GM12875 (cell line): ENCODE measurements around the gene GAL.

Experiments used
- H3K4me3 ChIP-seq: one replicate; pipeline ENCODE4 v1.5.1; 2011; ENCODE audit warnings: low read depth, low read length, control low read depth
- TF ChIP-seq, protein P1 (sequence below): IDR thresholded peaks from 2 replicates; pipeline ENCODE4 v1.5.1; 2011; ENCODE audit warnings: low read depth, mild to moderate bottlenecking, control low read depth, inconsistent platforms, low read length, moderate library complexity, borderline replicate concordance; ENCODE audit not compliant: insufficient read depth

The GAL gene

DNA sequence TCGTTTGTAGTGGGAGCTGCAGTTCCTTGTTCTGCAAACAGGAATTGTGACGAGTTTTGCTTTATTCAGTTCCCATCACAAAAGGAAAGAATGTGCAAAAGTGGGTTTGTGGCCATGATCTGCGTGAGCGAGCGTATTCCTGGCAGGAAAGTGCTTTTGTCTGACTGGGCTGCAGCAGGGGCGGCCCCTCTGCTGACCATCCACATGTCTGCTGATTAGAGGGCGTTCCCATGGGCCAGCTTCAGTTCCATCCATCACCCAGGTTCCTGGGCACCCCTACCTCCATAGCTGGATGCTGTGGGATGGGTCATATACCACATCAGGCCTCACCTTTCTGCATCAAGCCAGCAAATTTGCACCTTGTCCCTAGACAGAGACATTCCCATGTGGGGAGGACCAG lies 28.9 kb upstream of the GAL start:
- no peak overlapping the region for H3K4me3 ChIP-seq
- TF ChIP-seq, protein P1, sequence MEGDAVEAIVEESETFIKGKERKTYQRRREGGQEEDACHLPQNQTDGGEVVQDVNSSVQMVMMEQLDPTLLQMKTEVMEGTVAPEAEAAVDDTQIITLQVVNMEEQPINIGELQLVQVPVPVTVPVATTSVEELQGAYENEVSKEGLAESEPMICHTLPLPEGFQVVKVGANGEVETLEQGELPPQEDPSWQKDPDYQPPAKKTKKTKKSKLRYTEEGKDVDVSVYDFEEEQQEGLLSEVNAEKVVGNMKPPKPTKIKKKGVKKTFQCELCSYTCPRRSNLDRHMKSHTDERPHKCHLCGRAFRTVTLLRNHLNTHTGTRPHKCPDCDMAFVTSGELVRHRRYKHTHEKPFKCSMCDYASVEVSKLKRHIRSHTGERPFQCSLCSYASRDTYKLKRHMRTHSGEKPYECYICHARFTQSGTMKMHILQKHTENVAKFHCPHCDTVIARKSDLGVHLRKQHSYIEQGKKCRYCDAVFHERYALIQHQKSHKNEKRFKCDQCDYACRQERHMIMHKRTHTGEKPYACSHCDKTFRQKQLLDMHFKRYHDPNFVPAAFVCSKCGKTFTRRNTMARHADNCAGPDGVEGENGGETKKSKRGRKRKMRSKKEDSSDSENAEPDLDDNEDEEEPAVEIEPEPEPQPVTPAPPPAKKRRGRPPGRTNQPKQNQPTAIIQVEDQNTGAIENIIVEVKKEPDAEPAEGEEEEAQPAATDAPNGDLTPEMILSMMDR = no peak

DNA sequence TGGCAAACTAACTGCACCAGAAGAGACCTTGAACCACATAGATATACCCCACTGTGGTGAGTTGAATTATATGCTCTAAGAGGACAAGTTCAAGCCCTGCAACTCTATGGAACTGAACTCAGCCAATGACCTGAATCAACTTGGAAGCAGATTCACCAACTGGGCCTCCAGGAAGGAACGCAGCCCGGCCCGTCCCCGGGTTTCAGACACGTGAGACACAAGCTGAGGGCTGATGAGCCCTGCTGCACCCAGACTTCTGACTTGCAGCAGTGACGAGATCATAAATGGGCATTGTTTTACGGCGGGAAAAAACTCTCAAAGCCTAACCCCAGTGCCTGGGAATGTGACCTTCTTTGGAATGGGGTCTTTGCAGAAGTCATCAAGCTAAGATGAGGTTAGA lies 28.5 kb upstream of the GAL start:
- TF ChIP-seq, protein P1 = no peak
- no peak overlapping the region for H3K4me3 ChIP-seq

DNA sequence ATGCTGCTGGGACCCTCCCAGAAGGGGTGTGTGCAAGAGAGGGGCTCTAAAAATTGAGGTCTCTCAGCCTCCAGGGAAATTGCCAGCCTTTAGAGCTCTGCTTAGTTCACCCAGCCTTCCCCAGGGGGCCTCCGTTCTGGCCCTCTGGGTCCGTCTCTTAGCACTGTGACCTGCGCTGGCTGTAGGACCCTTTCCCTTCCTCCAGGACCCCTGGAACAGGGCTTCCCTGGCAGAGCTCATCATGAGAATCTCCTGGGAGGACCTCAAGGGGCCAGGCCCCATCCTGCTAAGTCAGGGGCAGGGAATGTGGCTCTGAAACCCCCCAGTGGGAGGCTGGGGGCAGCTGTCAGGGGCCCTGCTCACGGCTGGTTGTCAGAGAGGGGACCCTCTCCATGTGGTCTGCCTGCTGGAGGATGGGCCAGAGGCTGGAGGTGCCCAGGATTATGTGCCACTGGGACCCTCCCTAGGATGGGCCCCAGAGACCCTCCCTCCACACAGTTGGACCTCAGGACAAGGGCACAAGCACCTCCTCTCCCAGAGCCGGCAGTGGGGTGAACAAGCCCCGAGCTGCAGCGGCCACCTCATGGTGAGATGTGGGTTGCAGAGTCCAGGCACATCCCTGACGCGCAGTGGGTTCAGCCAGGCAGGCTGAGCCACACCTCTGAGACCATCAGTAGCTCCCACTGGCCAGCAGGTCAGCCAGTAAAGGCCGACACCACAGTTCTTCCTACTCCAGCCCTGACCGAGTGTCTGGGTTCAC lies 27.1 kb upstream of the GAL start:
- TF ChIP-seq, protein P1 = no peak
- no peak overlapping the region for H3K4me3 ChIP-seq

DNA sequence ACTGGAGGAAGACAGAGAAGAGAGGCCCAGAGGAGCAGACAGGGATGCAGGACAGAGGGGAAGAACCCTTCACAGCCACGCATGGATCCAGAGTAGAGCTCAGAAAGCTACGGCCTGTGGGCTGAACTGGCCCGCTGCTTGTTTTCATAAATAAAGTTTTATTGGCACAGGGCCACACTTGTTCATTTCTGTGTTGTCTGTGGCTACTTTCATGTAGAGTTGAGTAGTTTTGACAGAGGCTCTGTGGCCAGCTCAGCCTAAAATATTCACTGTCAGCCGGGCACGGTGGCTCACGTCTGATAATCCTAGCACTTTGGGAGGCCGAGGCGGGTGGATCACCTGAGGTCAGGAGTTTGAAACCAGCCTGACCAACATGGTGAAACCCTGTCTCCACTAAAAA lies 26.2 kb upstream of the GAL start:
- TF ChIP-seq, protein P1 = no peak
- H3K4me3 ChIP-seq = no peak overlapping the region

DNA sequence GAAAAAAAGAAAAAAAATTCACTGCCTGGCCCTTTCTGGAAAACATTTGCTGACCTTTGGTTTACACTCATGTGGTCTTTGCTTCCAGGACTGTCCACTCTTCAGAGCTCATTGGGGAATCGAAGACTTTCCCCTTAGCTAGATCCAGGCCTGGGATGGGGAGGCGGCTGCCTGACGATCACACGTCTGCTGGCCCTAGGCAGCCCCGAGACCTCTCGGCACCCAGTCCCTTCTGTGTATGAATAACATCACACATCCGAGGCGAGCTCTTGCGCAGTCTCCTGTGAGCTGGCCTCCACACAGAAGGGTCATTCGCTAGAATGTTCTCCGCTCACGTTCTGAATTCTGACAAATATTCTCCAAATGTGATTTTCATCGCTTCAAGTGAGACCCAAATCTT lies 25.7 kb upstream of the GAL start:
- H3K4me3 ChIP-seq = no peak overlapping the region
- TF ChIP-seq, protein P1 = no peak

DNA sequence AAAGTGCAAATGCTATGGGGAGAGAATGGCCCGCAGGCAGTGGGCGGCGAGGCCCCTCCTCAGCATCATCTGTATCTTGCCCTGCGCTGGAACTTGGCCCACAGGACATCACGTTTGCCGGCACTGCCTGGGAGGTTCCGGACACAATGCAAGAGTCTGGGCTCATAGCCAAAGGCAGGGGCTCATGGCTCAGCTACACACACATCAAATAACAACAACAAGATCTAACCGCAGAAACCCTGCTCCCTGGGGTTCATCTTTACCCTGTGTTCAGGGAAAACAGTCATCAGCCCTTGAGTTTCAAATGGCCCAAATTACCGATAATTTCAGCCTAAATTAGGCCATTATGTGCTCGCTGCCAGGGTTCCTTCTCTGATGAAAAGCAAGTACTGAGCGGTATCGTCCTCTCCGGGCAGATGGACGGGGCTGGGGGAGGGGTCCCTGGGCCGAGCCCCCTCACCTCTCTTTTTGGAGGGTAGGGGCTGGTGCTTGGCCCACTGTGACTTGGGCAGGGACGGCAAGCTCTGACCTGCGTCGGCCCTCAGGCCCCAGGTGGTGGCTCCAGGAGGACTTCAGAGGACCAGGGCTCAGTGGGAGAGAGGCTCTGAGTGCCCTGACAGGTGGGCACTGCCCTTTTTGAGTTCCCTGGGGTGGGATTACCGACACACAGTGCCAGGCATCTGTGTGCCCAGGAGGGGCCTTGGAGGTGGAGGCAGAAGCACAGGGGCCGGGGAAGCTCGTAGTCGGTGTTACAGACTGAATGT lies 25.0 kb upstream of the GAL start:
- TF ChIP-seq, protein P1 = no peak
- no peak overlapping the region for H3K4me3 ChIP-seq
